GM19468 (cell line): Measurements from ENCODE around the gene NRSN2.
"Not testable (repeated sequence)": the region's sequence is repeated elsewhere in the genome, so short reads cannot be mapped to it uniquely, and the experiment has no call there.

ENCODE experiments used
- ATAC-seq: cut with Tn5 transposase; IDR thresholded peaks from one replicate; pipeline ENCODE4 v1.9.1; 2021; ENCODE audit warnings: mild to moderate bottlenecking, moderate library complexity, moderate number of reproducible peaks; ENCODE audit not compliant: unreplicated experiment; ENCODE audit errors: extremely low read depth

Gene NRSN2

GRCh38 chr20:324177-325044, 22.5 kb upstream of the NRSN2 start:
- ATAC-seq: no peak

GRCh38 chr20:325045-325888, 21.6 kb upstream of the NRSN2 start, which contains the start of gene SOX12:
TSS of gene SOX12 (plus strand) at chr20:325552. CDS start at chr20:325925, 373 bp downstream.
- ATAC-seq: peak; percentile 41

GRCh38 chr20:325889-326644, 20.8 kb upstream of the NRSN2 start:
- no peak for ATAC-seq

GRCh38 chr20:326645-327185, 20.2 kb upstream of the NRSN2 start:
- ATAC-seq: no peak

- no peak for ATAC-seq
Measured at GRCh38 chr20:327186-328026, 19.5 kb upstream of the NRSN2 start.

GRCh38 chr20:328027-328974, 18.6 kb upstream of the NRSN2 start:
- ATAC-seq: no peak

- no peak for ATAC-seq
Measured at GRCh38 chr20:328975-329695, 17.8 kb upstream of the NRSN2 start.

GRCh38 chr20:329851-330232, 17.1 kb upstream of the NRSN2 start:
- ATAC-seq: no peak

- ATAC-seq: no peak
Measured at GRCh38 chr20:330233-331149, 16.4 kb upstream of the NRSN2 start.

GRCh38 chr20:334578-334977, 12.3 kb upstream of the NRSN2 start:
- no peak for ATAC-seq

- not testable (repeated sequence) for ATAC-seq
Measured at GRCh38 chr20:336040-336439, 10.9 kb upstream of the NRSN2 start.

- ATAC-seq: no peak
Measured at GRCh38 chr20:341682-342081, 5.2 kb upstream of the NRSN2 start.

- ATAC-seq: no peak
Measured at GRCh38 chr20:343107-343506, 3.8 kb upstream of the NRSN2 start.

GRCh38 chr20:346033-346639, 775 bp upstream of the NRSN2 start:
- no peak for ATAC-seq

GRCh38 chr20:347317-347639, 367 bp downstream of the NRSN2 start:
- ATAC-seq: no peak
